Measurements from ENCODE around the gene PARD3. TPM values are rescaled to one million over a fixed set of nuclear protein-coding genes. Genes with fewer than 3 reads are reported as not detected.
"Not testable (repeated sequence)": the region's sequence is repeated elsewhere in the genome, so short reads cannot be mapped to it uniquely, and the experiment has no call there.

PARD3 gene
- polyA plus RNA-seq, 3 donors: 79.3 to 88.4 (median 87.3) TPM

DNA sequence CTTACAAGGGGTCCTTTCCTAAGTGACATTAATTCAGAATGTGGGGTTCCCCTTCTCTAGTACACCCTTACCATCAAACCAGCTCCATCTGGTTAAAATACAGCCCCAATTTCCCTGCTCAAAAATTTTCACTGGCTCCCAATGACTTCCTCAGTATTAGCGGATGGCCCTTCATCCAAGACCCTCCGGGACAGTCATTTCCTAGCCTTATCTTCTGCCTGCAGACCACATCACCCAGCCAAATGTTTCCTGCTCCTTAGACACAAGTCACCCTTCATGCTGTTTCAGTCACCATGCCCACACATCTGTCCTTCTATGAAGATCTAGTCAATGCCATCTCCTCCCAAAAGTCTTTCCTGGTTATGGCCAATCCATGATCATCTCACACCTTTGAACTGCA, 45.2 kb downstream of the PARD3 start:
- DNase-seq (ENCODE audit: low read depth in 3 of 3, low spot score in 2 of 3): no peak

DNA sequence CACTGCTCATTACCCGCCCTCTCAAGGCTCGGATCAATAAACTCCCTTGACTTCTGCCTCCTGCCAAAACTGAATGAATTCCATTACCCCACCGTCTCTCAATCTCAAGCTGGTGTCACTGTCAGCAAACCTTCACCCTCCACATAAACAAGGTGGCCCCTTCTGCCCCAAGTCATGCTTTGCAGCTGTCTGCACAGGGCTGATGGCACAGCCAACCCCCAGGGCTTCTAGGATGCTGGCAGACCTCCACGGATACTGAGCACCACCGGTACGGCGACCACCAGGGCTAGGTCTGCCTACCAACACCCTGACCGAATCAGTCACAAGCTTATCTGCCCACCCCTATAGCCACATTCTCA, 46.1 kb downstream of the PARD3 start:
- no peak for DNase-seq (ENCODE audit: low read depth in 3 of 3, low spot score in 2 of 3)

GRCh38 chr10:34768261-34768971, 46.7 kb downstream of the PARD3 start:
- no peak for DNase-seq (ENCODE audit: low read depth in 3 of 3, low spot score in 2 of 3)

GRCh38 chr10:34766811-34767494, 48.1 kb downstream of the PARD3 start:
- DNase-seq (ENCODE audit: low read depth in 3 of 3, low spot score in 2 of 3): no peak

DNA sequence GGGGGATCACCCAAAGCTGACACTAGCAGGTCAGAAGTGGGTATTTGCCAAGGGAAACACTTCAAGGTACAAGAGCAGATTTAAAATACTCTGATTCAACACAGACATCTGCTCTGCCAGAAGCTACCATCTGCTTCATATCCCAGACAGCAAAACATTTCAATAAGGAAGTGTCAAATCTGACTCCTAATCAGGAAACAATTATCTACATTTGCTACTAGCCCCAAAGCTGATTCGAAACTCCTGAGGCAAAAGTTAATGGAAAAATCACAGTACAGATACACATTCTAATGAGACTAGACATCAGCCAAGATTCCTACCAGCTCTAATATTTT, 48.9 kb downstream of the PARD3 start:
- DNase-seq (ENCODE audit: low read depth in 3 of 3, low spot score in 2 of 3): no peak

GRCh38 chr10:34764472-34764946, 50.6 kb downstream of the PARD3 start:
- no peak for DNase-seq (ENCODE audit: low read depth in 3 of 3, low spot score in 2 of 3)

DNA sequence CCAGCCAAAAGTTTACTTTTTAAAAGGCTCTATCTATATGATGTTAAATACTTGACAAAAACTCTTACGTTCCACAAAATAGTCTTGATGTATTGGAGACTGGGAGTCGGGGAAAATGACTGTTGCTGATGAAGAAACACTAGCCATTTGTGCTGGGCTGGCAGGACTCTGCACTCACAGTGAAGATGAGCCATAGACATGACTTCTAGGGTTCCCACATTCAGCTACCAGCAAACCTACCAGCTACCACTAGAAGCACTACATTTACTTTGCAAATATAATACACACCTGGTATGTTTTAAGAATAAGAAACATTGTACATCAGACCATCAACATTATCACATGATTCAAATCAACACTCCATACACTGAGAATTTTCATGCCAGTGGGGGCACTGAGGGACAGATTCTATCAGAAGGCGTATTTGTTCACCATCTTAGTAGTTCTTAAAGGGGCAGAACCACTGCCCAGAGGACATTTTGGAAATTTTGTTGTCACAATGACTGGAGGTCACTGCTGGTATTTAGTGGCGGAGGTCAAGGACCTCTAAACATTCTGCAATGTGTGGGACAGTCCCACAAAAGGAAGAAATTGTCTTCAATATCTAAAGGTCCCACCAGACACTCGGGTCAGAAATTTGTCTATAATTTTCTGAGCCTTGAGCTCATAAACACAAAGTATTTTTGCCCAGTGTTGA, 52.3 kb downstream of the PARD3 start:
- DNase-seq (ENCODE audit: low read depth in 3 of 3, low spot score in 2 of 3): no peak

- no peak for DNase-seq (ENCODE audit: low read depth in 3 of 3, low spot score in 2 of 3)
Observed at GRCh38 chr10:34762156-34762555, 52.9 kb downstream of the PARD3 start.

DNA sequence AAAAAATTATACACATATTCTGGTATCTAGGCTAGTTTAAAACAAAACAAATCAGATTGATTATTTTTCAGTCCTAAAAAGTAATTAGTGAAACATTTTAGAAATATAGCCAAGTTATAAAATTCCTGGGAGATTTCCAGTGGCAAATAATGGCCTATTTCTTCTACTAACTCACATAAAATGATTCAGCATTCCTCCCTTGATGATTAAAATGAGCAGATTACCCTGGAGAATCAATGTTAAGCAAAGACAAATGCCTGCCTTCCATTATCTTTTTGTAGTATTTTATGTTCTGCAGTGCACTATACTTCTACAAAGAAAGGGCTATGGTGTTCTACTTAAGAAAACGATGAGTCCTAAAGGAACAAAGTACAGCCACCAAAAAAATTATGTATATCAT, 53.6 kb downstream of the PARD3 start:
- no peak for DNase-seq (ENCODE audit: low read depth in 3 of 3, low spot score in 2 of 3)

- DNase-seq (ENCODE audit: low read depth in 3 of 3, low spot score in 2 of 3): no peak
Observed at GRCh38 chr10:34760606-34761005, 54.5 kb downstream of the PARD3 start.

- no peak for DNase-seq (ENCODE audit: low read depth in 3 of 3, low spot score in 2 of 3)
Observed at GRCh38 chr10:34759837-34760215, 55.3 kb downstream of the PARD3 start.

DNA sequence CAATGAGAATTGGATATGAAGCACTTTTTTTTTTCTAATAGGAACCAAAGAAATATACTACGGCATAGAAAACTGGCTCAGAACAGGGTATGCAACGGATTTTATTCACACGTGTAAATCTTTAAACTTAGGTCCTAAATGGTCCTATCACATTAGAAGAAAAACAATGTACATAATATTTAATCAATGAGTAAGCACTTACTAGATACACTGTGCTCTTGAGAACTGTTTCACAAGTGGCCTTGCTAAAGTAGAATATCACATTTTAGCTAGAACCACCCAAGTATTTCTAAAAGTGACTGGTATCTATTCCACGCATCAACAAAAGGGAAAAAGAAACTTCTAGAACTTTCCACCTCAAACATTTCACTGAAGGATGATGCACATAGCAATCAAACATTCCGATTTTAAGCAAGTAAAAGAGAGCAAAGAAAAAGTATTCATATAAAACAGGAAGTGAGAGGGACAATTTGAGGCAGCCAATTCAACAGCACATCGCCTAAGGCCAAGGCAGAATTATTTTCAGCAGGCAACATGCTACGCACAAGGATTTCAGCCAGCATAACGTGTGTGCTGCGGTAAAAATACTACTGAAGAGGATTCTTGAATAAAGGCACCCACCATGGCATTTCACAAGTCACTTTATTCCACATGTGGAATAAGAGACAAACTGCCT, 55.8 kb downstream of the PARD3 start:
- DNase-seq (ENCODE audit: low read depth in 3 of 3, low spot score in 2 of 3): no peak

- DNase-seq (ENCODE audit: low read depth in 3 of 3, low spot score in 2 of 3): no peak
Observed at GRCh38 chr10:34758447-34758996, 56.6 kb downstream of the PARD3 start.

DNA sequence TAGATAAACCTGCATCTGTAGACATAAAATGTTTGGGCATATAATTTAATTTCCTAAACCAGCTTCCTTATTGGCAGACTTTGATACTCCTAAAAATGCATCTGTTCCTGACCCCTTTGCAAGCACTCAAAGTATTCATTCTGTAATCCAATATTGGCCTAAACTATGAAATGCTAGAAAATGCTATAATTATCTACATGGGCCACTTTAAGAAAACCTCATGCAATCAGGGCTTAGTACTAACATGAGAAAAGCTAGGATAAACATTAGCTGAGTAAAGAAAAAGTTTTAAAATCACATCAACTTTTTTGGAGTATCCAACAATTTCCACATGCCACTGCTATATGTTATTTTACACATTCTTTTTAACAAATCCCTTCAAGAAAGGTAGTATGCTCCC, 57.2 kb downstream of the PARD3 start:
- no peak for DNase-seq (ENCODE audit: low read depth in 3 of 3, low spot score in 2 of 3)

- DNase-seq (ENCODE audit: low read depth in 3 of 3, low spot score in 2 of 3): not testable (repeated sequence)
Observed at GRCh38 chr10:34757181-34757580, 57.9 kb downstream of the PARD3 start.

GRCh38 chr10:34756584-34756983, 58.5 kb downstream of the PARD3 start:
- DNase-seq (ENCODE audit: low read depth in 3 of 3, low spot score in 2 of 3): no peak

DNA sequence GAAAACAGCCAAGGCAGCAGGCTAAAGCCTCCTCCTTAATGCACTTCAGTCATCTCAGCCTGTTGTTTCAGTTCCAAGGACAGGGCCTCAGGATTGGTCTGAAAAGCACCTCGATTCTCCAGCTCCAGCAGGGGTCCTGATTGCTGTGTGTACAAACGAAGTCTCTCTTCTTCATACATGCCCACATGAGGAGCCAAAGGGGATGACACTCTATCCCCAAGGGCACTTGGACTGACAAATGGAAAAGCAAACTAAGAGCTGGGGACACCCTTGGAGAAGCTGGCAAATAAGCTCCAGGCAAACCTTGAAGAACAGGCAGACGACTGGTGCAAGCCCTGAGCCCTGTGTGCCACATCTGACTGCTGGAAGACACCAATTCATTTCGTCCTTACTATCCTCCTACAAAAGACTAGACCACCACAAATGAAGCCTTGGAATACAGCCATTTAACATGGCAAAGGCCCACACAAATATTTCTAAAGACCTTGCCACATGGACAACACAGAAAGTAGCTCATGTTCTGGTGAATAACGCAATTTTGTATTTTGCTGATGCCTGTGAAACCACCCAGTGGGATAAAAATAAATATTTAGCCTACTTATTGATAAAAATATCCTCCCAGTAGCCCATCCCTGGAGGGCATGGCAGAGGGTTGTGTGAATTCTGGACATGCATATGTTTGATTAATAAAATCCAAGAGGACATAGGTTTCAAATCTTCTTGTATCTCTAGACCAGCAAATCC, 61.9 kb downstream of the PARD3 start:
- no peak for DNase-seq (ENCODE audit: low read depth in 3 of 3, low spot score in 2 of 3)

DNA sequence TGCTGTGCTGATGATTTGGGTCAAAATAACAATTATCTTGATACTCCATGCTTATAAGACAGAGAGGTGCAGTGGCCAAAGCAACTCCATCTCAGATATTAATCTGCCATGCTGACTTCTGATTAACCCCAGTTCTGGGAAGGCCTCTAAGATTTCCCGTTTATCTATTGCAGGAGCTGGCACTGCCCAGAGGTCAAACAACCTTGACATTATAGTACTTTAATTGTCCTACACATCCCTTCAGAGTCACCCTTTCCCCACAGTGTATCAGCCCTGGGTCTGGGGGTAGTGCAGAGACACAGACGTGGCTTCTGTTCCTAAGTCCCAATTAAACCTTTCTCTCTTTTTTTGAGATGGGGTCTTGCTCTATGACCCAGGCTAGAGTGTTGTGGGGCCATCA, 63.8 kb downstream of the PARD3 start:
- no peak for DNase-seq (ENCODE audit: low read depth in 3 of 3, low spot score in 2 of 3)

DNA sequence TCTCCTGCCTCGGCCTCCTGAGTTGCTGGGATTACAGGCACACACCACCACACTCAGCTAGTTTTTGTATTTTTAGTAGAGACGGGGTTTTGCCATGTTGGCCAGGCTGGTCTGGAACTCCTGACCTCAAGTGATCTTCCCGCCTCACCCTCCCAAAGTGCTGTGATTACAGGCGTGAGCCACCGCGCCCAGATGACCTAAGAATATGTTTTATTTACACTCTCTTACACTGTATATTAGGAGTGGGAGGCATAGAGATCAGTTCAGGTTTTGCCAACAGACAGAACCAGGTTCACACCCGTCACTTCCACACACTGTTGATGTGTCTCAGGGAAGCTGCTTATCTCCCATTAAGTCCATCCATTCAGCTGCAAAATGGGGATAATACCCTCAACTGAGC, 64.3 kb downstream of the PARD3 start:
- DNase-seq (ENCODE audit: low read depth in 3 of 3, low spot score in 2 of 3): not testable (repeated sequence)

DNA sequence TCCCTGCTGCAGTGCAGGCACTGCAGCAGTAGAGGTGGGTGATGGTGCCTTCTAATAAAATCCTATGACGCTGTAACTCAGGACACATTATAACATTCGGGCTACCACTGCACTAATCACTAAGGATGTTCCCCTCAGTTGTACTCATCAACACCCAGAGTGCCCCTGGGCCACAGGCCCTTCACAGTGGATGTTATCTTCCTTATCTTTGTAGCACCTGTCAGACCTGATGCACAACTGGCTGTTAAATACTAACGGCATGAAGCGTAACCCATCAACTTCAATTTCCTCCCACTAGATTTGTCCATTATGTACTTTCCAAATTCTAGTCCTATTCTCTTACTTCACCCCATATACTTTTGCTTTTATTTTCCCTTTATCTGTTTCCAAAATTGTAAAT, 66.3 kb downstream of the PARD3 start:
- DNase-seq (ENCODE audit: low read depth in 3 of 3, low spot score in 2 of 3): no peak

All from right renal cortex interstitium (tissue), 3 donors.